Activated CD8-positive, alpha-beta memory T cell treated with anti-CD3 and anti-CD28 coated beads, Interleukin-2, amount 50 U/mL, for 24 hours (primary cell): Measurements from ENCODE around the gene SMYD4.
"Not testable (repeated sequence)": the region's sequence is repeated elsewhere in the genome, so short reads cannot be mapped to it uniquely, and the experiment has no call there.

Source experiments
- DNase-seq: peaks from one replicate; pipeline ENCODE4 v3.0.0-alpha.2; 2020; ENCODE audit errors: extremely low read depth

Gene SMYD4

DNA sequence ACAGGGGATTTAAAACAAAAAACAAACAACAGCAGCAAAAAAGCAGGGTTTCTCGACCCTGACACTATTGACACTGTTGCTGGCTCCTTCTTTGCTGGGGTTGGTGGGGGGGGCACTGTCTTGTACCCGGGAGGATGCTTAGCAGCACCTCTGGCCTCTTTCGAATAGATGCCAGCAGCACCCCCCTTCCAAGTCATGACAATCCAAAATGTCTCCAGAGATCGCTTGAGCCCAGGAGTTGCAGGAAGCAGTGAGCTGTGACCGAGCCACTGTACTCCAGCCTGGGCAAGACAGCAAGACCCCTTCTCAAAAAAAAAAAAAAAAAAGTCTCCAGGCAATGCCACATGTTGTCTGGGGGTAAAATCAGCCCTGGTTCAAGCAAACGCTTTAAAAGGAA lies 47.5 kb downstream of the SMYD4 start:
- no peak for DNase-seq

DNA sequence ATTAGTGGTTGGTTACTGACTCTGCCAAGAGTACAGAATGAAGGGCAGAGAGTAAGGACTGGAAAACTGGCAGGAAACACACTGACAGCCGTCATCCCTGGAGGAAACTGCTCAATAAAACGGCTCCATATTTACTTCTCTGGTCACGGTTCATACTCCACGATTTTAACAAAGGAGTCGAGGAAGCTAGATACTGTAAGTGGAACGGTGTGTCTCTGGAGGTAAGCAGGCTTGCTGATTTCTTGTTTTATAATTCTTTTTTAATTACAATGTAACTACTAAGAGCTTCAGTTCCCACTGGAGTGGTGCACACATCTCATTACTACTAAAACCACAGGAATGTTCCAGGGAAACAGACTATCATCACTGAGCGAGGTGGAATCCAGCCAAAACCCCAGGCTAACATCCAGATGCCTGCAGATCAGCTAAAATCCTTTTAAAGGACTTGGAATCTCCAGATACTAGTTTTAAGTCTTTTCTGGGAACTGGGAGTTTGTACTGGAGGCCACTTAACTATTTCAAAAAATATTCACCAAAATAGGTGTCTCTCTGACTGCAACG lies 50.1 kb downstream of the SMYD4 start:
- DNase-seq, result no peak

DNA sequence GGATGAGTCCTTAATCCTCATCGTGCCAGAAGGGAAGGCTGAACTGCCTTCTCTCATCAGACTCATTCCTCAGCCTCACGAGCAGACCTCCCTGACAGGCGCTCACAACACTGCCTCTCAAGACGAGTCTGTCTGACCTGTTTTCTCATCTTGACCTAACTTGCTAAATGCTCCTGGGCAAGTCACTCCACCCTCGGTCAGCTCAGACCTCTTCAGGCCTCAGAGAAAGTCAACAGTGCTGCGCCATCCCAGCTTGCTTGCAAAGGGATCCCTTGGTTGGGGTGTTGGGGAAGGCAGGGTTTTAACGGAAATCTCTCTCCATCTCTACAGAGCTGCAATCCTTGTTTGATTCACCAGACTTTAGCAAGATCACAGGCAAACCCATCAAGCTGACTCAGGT lies 52.8 kb downstream of the SMYD4 start:
- DNase-seq, result no peak

DNA sequence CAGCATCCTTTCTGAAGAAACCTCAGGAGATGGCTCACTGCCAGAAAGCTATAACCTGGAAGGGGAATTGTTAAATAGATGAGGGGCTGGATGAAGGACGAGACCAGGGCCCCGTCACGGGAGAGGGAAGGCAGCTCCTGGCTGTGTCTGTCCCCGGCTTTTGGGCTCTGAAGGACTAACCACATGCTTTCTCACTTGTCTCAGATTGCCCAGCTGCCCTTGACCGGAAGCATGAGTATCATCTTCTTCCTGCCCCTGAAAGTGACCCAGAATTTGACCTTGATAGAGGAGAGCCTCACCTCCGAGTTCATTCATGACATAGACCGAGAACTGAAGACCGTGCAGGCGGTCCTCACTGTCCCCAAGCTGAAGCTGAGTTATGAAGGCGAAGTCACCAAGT lies 53.4 kb downstream of the SMYD4 start:
- DNase-seq, result no peak

DNA sequence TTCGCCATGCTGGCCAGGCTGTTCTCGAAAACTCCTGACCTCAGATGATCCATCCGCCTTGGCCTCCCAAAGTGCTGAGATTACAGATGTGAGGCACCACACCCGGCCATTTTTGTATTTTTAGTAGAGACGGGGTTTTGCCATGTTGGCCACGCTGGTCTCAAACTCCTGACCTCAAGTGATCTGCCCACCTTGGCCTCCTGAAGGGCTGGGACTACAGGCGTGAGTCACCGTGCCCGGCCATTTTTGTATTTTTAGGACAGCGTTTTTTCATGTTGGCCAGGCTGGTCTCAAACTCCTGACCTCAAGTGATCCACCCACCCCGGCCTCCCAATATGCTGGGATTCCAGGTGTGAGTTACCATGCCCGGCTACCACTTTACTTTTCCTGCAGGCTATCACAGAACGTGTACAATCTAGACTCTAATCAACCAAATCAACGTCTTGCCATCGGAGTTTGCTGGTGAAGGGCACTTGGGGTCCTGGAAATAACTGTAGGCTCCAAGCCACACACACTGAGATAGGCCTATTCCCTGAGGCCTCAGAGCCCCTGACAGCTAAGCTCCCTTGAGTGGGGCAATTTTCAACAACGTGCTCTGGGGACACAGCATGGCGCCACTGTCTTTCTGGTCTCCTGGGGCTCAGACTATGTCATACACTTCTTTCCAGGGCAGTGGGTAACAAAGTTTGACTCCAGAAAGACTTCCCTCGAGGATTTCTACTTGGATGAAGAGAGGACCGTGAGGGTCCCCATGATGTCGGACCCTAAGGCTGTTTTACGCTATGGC lies 55.1 kb downstream of the SMYD4 start:
- no peak for DNase-seq

DNA sequence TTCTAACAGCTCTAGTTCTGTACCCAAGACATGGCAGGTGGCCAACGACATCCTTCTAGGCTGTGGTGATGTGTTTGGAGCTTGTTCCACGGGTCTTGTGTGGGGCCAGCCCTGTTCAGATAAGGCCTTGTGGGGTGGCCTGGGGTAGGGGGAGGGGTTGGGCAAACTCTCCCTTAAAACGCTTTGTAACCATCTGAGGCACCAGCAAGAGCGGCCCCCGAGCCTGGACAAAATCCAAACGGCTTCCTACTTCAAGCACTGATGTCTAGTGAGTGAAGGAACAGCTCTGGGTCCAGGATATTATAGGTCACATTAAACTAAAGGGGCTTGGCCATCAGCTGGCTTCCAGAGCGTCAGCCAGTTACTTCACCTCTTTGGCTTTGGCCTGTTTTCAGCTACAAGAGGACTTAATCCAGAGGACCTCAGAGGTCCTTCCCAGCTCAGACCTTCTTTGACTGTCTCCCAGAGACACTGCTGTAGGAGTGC lies 56.0 kb downstream of the SMYD4 start:
- no peak for DNase-seq

DNA sequence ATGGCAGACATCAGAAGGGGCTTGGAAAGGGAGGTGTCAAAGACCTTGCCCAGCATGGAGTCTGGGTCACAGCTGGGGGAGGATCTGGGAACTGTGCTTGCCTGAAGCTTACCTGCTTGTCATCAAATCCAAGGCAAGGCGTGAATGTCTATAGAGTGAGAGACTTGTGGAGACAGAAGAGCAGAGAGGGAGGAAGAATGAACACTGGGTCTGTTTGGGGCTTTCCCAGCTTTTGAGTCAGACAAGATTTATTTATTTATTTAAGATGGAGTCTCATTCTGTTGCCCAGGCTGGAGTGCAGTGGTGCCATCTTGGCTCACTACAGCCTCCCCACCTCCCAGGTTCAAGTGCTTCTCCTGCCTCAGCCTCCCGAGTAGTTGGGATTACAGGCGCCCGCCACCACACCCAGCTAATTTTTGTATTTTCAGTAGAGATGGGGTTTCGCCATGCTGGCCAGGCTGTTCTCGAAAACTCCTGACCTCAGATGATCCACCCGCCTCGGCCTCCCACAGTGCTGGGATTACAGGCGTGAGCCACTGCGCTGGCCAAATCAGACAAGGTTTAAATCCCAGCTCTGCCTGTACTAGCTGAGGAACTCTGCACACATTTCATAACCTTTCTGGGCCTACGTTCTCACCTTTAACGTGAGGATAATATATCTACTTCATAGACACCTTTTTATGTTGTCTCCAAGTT lies 56.6 kb downstream of the SMYD4 start:
- not testable (repeated sequence) for DNase-seq

DNA sequence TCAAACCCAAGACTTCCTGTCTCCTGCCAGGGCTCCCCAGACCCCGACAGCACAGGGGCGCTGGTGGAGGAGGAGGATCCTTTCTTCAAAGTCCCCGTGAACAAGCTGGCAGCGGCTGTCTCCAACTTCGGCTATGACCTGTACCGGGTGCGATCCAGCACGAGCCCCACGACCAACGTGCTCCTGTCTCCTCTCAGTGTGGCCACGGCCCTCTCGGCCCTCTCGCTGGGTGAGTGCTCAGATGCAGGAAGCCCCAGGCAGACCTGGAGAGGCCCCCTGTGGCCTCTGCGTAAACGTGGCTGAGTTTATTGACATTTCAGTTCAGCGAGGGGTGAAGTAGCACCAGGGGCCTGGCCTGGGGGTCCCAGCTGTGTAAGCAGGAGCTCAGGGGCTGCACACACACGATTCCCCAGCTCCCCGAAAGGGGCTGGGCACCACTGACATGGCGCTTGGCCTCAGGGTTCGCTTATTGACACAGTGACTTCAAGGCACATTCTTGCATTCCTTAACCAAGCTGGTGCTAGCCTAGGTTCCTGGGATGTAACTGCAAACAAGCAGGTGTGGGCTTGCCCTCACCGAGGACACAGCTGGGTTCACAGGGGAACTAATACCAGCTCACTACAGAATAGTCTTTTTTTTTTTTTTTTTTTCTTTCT lies 59.8 kb downstream of the SMYD4 start:
- no peak for DNase-seq

DNA sequence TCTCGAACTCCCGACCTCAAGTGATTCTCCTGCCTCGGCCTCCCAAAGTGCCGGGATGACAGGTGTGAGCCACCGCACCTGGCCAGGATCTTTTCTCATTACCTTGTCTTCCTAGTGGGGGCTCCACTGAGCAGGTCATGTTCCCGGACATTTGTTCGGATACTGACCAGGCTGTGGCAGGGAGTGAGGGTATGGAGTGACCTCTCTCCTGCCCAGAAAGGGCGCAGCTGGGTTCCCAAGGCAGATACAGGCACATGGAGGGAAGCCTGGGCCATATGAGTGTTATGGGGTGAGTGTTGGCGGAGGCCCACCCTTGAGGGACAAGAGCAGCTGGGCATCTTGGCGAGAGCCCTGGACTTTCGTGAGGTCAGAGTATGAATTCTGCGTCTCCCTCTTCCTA lies 62.3 kb downstream of the SMYD4 start:
- no peak for DNase-seq

DNA sequence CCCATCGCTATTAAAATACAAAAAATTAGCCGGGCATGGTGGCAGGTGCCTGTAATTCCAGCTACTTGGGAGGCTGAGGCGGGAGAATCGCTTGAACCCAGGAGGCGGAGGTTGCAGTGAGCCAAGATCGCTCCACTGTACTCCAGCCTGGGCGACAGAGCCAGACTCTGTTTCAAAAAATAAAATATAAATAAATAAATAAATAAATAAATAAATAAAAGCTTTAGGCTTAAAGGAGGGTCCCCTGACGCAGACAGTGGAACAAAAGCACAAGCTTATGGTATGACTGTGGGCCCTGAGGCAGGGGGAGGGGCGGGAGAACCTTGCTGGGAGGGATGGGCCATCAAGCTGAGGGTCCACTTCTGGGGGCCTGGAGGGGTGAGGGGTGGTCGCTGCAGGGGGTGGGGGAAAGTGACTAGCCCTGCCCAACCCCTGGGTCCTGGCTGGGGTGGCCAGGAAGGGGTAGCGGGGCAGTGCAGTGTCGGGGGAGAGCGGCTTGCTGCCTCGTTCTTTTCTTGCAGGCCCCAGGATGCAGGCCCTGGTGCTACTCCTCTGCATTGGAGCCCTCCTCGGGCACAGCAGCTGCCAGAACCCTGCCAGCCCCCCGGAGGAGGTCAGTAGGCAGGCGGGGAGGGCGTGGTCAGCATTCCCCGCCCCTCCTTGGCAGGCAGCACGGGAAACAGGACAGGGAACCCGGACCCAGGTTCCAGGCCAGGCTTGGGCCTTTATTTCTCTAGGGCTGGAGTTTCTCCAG lies 63.1 kb downstream of the SMYD4 start:
- no peak for DNase-seq

DNA sequence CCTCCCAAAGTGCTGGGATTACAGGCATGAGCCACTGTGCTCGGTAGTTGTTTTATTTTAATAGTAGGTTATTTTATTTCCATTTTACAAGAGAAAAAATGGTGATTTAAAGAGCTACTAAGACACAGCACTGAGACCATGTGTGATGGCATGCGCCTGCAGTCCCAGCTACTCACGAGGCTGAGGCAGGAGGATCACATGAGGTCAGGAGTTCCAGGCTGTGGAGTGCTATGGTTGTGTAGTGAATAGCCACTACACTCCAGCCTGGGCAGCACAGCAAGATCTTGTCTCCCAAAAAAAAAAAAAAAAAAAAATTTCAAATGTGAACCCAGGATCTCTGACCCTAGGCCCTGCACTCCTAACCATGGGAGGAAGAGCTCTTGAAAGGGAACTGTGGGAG lies 64.1 kb downstream of the SMYD4 start:
- no peak for DNase-seq

DNA sequence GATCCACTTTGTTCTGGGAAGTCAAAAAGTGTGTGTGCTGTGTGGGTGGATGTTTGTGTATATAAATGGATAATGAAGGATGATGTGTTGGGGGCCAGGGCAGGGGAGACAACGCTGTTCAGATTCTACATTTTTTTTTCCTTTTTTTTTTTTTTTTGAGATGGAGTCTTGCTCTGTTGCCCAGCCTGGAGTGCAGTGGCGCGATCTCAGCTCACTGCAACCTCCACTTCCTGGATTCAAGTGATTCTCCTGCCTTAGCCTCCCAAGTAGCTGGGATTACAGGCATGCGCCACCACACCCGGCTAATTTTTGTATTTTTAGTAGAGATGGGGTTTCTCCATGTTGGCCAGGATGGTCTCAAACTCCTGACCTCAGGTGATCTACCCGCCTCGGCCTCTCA lies 65.0 kb downstream of the SMYD4 start:
- DNase-seq, result not testable (repeated sequence)

DNA sequence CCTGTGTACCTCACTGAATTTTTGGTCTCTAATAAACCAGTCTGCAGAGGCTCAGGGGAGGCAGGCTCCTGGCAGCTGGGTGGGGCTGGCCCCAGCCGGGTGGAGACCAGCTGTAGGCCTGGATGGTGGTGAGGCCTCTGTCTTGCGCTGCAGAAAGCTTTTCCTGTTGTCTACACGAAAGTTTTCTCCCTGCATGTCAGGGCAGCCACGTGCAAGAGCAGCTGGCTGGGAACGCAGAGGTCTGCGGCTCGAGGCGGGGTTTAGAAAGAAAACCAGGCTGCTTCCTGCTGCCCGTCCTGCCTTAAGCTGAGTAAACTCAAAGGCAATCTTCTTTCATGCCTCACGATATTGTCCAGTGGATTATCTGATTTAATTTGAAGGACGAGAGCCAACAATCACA lies 65.4 kb downstream of the SMYD4 start:
- no peak for DNase-seq

DNA sequence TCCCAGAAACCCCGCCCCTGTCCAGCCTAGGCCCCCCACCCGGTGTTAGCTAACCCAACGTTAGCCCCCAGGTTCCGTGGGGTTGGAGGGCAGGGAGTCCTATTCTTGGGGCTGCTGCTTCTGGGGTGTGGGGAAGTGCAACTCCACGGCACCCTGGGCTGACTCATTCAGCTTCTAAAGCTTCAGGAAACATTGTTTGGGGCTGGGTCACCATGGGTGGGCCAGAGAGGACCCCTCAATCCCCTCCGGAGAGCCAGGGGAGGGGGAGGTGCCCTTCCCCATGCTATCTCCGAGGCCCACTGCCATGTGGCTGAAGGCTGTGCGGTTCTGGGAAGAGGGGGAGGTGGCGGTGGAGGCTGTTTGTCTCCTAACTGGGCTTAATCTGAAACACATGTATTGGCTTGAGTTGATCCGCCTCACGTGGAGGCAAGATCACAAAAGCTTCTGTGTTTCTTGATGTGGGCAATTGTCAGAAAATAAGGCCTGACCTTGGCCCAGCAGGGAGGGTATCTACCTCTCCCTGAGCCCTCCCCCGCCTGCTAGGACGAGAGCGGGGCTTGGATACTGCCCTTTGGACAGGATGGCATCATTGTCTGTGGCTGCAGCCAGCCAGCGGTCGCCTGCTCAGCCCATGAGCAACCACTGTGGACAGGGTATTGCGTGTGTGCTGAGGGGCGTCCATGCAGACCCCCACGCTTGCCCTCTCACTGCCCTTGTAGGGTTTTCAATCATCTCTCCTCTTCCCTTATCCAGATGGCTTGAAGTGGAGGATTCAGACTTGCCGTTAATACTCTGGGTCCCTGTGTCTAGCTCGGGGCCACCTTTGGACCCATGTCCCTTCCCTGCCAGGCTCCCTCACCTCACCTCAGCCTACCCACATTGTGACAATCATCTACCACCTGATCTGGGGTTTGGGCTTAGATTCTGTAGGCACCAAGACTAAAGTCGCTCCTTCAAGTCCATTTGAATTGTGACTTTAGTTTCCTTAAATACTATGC lies 66.5 kb downstream of the SMYD4 start:
- no peak for DNase-seq

DNA sequence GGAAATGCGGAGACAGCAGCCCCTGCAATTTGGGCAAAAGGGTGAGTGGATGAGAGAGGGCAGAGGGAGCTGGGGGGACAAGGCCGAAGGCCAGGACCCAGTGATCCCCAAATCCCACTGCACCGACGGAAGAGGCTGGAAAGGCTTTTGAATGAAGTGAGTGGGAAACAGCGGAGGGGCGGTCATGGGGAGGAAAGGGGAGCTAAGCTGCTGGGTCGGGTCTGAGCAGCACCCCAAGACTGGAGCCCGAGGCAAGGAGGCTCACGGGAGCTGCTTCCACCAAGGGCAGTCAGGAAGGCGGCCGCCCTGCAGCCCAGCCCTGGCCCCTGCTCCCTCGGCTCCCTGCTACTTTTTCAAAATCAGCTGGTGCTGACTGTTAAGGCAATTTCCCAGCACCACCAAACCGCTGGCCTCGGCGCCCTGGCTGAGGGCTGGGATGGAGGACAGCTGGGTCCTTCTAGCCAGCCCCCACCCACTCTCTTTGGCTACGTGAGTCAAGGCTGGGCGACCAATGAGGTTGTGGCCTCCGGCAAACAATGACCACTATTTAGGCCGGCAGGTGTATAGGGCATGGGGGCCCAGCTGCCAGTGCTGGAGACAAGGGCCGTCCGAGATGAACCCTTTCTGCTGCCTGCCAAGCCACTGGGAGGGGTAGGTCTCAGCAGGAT lies 67.3 kb downstream of the SMYD4 start:
- DNase-seq, result no peak

DNA sequence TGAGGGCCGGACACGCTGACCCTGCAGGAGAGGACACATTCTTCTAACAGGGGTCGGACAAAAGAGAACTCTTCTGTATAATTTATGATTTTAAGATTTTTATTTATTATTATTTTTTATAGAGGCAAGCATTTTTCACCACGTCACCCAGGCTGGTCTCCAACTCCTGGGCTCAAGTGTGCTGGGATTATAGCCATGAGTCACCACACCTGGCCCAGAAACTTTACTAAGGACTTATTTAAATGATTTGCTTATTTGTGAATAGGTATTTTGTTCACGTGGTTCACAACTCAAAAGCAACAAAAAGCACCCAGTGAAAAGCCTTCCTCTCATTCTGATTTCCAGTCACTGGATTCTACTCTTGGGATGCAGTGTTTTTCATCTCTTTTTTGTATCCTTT lies 70.2 kb downstream of the SMYD4 start:
- no peak for DNase-seq

DNA sequence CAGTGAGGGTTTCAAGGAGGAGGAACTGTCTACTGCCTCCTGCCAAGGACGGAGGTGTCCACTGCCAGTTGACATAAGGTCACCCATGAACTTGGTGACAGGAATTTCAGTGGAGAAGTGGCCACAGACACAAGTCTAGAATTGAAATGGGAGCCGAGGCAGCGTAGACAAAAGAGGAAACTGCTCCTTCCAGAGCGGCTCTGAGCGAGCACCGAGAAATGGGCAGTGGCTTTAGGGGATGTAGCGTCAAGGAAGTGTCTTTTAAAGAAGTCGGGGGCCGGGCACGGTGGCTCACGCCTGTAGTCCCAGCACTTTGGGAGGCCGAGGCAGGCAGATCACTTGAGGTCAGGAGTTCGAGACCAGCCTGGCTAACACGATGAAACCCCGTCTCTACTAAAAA lies 70.9 kb downstream of the SMYD4 start:
- no peak for DNase-seq

DNA sequence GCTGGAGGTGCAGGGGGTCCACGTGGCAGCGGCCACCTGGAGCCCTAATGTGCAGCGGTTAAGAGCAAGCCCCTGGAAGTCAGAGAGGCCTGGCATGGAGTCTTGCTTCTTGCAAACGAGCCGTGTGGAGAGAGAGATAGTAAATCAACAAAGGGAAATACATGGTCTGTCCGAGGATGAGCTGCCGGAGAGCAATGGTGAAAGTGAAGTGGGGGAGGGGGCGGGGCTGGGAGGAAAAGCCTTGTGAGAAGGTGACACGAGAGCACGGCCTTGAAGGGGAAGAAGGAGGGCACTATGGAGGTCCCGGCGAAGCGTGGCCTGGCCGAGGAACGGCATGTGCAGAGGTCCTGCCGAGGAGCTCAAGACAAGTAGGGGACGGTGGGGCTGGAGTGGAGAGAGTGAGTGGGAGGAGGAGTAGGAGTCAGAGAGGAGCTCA lies 73.9 kb downstream of the SMYD4 start:
- DNase-seq, result no peak

DNA sequence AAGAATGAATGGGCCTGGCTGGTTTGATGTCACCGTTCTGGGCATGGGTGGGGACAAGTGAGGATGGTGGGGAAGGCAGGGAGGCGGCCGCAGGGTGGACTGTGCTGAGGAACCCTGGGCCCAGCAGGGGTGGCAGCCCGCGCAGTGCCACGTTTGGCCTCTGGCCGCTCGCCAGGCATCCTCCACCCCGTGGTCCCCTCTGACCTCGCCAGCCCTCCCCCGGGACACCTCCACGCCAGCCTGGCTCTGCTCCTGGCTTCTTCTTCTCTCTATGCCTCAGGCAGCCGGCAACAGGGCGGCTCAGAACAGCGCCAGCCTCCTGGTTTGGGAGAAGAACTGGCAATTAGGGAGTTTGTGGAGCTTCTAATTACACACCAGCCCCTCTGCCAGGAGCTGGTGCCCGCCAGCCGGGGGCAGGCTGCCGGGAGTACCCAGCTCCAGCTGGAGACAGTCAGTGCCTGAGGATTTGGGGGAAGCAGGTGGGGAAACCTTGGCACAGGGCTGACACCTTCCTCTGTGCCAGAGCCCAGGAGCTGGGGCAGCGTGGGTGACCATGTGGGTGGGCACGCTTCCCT lies 74.4 kb downstream of the SMYD4 start:
- no peak for DNase-seq
